GM12873 (cell line): ENCODE data around the gene SMPD3.

ENCODE experiments used
- CTCF ChIP-seq: IDR thresholded peaks from 2 replicates; pipeline ENCODE4 v1.5.1; 2012; ENCODE audit warnings: low read depth, mild to moderate bottlenecking, moderate library complexity, low read length, control low read depth; ENCODE audit not compliant: insufficient read depth; ENCODE audit errors: missing control alignments

The SMPD3 gene

GRCh38 chr16:68408428-68408827 is 39.9 kb downstream of the SMPD3 start:
- TF ChIP-seq CTCF, result no peak

GRCh38 chr16:68406458-68407152 is 41.7 kb downstream of the SMPD3 start:
- TF ChIP-seq CTCF, result no peak

- no peak for TF ChIP-seq CTCF
Measured at GRCh38 chr16:68404736-68405345, 43.5 kb downstream of the SMPD3 start.

- no peak for TF ChIP-seq CTCF
Measured at GRCh38 chr16:68403704-68404103, 44.6 kb downstream of the SMPD3 start.

- no peak for TF ChIP-seq CTCF
Measured at GRCh38 chr16:68403177-68403576, 45.1 kb downstream of the SMPD3 start.

GRCh38 chr16:68402748-68403040 is 45.6 kb downstream of the SMPD3 start:
- no peak for TF ChIP-seq CTCF

- no peak for TF ChIP-seq CTCF
Measured at GRCh38 chr16:68401871-68402747, 46.2 kb downstream of the SMPD3 start.
